HG02571 (cell line): ENCODE results near the gene DHRS9.
"Not testable (repeated sequence)": the region's sequence is repeated elsewhere in the genome, so short reads cannot be mapped to it uniquely, and the experiment has no call there.

Experiments used
- ATAC-seq: cut with Tn5 transposase; IDR thresholded peaks from one replicate; pipeline ENCODE4 v1.9.1; 2021; ENCODE audit warnings: mild to moderate bottlenecking, moderate library complexity; ENCODE audit not compliant: unreplicated experiment

DHRS9 gene

DNA sequence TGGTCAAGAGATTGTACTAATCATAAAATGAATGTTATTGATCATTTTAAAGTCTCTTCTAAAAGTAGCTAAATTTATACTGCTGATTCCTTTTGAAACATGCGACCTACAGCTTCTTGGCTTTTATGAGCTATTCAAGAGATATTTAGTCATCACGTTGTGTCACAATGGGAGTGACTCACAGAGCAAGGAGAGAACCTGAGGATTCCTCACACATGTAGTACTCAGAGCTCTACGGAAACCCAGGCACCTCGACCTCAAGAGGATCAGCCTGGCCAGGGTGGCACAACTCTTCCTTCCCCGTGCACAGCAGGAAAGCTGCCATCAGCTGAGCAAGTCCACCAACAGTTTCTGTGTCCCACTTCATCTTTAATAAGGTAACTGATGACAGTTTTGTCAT, at the start of gene DHRS9:
DHRS9 (plus strand) TSS at position 223 of the 400 bp plus-strand sequence. CDS start 12,019 bp downstream, outside the sequence.
- no peak for ATAC-seq

DNA sequence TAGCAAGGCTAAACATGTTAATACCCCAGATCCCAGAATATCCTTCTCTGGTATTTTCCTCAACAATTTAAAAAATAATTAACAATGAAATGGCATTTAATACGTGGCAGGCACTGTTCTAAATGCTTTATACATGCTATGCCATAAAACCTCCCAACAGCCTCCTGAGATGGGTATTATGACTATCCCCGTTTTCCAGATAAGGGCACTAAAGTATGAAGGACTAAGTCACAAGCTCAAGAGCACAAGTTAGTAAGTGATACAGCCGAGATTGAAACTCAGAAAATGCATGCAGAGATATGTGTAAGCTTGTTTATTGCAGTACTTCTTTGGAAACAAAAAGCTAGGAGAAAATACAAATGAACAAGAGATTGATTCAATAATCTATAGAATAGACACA, 46.2 kb upstream of the DHRS9 start:
- no peak for ATAC-seq

DNA sequence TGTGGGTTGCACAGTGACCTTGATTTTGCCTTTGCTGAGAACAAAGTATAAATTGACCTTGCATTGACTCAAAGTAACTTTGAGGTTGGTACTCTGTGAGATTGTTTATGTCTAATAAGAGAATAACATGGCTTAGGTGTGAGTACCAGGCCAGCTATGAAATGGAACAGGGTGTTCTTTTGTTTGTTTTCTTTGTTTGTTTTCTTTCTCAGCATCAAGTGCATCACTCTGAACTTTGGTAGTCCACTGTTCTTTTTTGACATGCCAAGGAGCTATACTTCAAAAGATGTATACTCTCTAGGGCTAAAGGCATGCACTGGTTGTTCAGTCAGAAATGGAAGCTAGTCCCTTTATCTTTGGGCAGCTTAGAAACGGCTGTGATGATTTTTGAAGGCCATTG, 43.3 kb upstream of the DHRS9 start:
- no peak for ATAC-seq

DNA sequence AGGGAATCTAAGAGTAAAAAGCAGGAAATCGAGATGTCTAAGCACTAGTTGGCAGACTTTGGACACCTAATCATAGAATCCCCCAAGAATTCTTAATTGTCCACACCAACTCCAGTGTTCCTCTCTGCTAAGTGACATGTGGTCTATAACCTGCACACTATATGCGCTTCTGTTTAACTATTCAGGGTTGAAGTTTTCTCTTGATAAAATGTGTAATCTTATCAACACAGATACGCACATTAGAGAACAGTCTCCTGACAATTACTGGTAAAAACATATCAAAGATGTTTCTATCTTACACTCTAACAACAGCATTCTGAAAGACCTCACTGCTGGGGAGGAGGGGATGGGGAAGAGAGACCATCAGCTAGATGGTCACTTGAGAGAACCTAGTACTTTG, 42.1 kb upstream of the DHRS9 start:
- ATAC-seq: no peak

- no peak for ATAC-seq
These were observed 40.0 kb upstream of the DHRS9 start for GRCh38 chr2:169029341-169029740.

DNA sequence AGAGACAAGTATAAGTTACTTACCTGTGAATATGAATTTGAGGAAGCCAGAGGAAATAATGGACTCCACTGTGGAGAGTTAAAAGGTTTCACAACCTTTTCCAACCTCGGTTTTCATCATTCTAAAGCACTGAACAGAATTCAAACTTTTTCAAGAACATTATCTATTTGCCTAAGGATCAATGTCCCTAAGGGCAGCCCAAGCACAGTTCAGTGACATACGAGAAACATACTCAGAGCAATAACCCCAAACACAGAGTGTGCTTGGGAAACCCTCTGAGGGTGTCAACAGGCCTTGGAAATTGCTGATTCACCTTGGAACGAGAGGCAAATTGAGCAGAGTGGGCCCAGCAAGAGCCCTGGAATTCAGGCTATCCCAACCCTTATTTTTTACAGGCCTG, 38.2 kb upstream of the DHRS9 start, which contains the start of gene ABCB11:
ABCB11 (minus strand) TSS at position 123 of the 400 bp plus-strand sequence. CDS start 13,199 bp downstream, outside the sequence.
- no peak for ATAC-seq

GRCh38 chr2:169034256-169034655, 35.1 kb upstream of the DHRS9 start:
- no peak for ATAC-seq

DNA sequence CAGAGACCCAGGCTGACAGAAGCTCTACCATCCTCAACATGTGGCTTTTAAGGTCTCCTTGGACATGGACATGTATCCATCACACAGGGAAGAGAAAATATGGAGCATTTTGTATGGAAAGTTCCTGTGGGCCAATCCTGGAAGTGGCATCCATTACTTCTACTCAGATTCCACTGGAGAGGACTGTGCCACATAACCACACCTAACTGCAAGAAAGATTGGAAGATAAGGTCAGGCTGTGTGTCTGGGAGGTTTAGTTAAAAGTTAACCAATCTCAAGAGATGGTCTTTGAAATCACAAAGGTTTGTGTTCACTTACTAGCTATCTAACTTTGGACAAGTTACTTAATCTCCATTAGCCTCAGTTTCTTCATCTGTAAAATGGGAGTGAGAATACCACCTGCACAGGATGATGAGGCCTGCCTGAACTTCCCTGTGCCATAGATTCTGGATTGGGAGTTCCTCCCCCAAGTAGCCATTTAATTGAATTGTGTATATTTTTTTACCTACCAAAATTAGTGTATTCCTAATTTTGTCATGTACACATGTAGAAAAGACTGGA, 34.3 kb upstream of the DHRS9 start:
- no peak for ATAC-seq

GRCh38 chr2:169035887-169036286, 33.5 kb upstream of the DHRS9 start:
- ATAC-seq: no peak

DNA sequence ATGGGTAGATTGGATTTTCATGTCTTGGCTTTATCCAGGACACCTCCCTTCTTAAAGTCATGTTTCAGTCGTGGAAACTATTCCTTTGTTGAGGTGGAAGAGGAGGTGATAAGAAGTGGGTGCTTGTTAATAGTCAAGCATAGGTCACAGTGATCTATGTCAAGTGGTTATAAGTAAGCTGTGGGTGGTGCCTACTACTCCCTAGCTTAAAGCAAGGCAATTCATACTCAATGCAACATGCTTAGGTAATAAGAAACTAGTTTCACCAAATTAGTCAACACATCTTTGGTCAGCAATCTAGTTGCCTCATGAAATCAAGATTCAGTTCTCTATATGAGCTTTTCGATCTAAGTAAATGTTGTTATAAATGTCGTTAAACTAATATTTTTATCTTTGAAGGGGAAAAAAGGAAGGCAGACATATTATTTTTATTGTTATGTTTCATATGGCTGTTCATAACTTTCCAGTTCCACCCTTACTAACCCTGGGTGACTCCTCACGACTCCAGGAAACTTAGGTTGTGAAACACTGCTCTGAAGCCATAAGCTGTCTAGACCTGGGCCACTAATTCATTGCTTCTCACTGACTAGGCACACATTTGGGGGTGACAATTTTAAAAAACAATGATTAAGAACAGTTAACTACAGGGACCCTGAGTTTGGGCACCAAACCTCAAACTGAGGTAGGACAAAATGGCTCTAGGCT, 32.5 kb upstream of the DHRS9 start:
- ATAC-seq: no peak

DNA sequence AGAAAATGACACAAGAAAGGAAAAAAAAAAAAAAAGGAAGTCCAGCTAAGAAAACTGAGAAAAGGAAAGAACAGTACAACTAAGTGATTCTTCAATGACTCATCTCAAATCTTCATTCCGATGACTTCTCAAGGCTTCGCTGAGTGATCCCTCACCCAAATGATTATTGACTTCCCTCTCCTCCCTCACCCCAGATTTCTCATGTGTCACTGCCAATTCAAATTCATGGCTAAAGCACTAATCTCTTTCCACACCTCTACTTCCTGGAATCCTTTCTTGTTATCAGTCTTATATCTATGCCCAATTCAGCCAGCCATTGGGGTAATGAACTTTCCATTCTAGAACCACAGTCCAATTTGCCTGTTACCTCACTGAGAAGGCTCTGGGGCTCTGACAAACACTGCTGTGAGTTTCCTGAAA, 31.0 kb upstream of the DHRS9 start:
- peak; percentile 52 for ATAC-seq

DNA sequence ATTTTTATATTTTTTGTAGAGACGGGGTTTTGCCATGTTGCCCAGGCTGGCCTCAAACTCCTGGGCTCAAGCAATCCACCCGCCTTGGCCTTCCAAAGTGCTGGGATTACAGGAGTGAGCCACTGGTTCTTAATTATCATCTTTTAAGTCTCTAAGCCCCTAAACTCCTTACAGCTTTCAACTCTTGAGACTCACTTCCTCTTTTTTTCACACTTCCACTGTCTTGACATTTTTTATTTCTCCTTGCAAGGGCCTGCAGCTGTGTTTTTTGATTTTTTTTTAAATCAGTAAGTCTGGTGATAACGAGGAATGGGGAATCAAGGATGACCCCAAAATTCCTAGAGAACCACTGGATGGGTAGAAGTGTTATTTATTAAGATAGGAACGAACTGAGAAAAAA, 29.7 kb upstream of the DHRS9 start:
- no peak for ATAC-seq

GRCh38 chr2:169041594-169041993, 27.8 kb upstream of the DHRS9 start:
- ATAC-seq: no peak

- ATAC-seq: no peak
These were observed 26.5 kb upstream of the DHRS9 start for GRCh38 chr2:169042856-169043255.

- no peak for ATAC-seq
These were observed 22.8 kb upstream of the DHRS9 start for GRCh38 chr2:169046440-169047151.

DNA sequence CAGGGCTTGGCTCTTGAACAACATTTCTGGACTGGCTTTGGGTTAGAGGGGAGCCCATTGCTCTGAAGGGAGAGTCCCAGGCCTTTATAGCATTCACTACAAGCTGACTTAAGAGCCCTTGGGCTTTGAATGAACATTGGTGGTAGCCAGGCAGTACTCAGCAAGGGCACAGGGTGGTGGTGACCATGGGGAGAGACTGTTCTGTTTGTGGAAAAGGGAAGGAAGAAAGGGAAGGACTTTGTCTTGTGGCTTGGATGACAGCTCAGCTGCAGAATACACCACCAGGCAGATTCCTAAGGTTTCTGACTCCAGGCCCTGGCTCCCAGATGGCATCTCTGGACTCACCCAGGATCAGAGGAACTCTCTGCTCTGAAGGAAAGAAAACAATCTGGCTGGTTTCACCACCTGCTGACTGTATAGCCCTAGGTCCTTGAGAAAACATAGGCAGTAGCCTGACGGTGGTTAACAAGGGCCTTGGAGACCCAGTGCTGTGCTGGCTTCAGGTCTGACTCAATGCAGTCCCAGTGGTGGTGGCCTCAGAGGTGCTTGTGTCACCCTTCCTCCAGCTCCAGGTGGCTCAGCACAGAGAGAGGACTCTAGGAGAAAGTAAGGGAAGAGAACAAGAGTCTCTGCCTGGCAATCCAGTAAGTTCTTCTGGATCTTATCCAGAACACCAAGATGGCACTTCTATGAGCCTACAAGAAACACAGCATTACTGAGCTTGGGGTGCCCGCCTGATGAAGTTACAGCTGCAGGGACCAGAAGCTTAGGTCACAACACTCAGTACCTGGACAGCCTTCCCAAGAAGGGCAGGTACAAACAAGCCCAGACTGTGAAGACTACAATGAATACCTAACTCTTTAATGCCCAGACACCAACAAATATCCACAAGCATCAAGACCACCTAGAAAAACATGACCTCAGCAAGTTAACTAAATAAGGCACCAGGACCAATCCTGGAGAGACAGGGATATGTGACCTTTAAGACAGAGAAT, 21.8 kb upstream of the DHRS9 start:
- no peak for ATAC-seq

DNA sequence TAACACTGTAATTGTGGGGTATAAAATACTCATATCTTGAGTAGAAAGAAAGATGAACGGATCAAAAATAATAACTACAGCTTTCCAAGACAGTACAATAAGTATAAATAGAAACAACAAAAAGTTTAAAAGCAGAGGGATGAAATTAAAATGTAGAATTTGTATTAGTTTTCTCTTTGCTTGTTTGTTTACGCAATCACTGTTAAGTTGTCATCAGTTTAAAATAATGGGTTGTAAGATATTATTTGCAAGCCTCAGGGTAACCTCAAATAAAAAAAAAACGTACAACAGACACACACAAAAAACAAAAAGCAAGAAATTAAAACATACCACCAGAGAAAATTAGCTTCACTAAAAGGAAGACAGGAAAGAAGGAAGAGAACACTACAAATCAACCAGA, 20.2 kb upstream of the DHRS9 start:
- no peak for ATAC-seq

DNA sequence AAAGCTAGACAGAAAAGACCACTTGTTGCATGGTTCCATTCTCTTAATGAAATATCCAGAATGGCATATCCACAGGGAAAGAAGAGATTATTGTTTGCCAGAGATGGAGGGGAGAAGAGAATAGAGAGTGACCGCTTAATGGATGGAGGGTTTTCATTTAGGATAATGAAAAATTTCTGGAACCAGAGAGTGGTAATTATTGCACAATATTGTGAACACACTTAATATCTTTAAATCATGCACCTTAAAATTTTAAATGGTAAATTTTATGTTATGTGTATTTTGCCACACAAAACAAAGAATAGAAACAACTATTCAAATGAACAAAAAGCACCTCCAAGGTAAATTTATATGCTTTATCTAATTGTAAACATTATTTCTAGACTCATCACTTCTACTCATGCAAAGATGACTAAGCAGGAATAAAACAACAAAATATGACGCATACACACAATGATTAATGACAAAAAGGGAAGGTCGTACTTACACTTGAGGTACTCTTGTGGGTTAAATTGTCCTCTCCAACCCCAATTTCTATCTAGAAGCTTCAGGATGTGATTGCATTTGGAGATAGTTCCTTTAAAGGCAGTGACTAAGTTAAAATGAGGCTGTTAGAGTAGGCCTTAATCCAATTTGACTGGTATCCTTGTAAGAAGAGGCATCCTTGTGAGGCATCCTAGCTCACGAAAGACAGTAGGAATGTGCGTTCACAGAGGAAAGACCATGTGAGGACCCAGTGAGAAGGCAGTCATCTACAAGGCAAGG, 18.7 kb upstream of the DHRS9 start:
- ATAC-seq: no peak

- not testable (repeated sequence) for ATAC-seq
These were observed 14.8 kb upstream of the DHRS9 start for GRCh38 chr2:169054575-169054974.

DNA sequence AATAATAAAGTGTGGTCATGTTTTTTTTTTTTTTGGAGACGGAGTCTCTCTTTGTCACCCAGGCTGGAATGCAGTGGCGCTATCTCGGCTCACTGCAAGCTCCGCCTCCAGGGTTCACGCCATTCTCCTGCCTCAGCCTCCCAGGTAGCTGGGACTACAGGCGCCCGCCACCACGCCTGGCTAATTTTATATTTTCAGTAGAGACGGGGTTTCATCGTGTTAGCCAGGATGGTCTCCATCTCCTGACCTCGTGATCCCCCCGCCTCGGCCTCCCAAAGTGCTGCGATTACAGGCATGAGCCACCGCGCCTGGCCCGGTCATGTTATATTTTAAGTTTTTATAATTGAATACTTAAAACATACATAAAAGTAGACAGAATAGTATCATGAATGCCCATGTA, 5.2 kb upstream of the DHRS9 start:
- not testable (repeated sequence) for ATAC-seq
